ENCODE results near the gene FMNL3.

DNA sequence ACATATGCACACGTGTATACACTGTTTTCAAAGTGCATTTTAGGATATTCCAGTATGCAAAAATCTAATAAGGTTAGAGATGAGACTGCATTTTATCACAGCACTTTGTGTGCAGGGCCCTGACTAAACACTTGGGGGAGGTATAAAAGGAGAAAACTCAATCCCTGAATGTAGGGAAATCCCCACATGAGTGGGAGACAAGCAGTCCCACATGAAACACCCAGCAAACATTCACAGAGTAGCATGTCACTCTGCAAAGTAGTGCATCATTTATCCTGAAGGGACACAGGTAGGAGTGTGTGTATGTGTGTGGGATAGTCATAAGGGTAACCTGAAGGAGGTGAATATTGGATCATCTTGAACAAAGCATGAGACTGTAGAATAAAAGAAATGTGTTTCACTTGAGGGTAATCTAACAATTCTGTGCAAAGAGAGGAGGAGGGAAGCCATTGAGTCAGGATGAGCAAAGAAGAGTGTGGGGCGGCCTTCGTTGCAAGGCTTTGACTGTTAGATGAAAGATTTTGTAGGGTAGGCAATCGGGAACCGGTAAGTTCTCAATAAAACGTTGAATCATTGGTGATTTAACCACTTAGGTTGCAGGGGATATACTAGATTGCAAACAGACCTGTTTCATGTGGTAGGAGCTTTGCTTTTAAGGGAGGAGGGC, 80.9 kb downstream of the FMNL3 start:
- TF ChIP-seq CTCF (IDR thresholded peaks at IDR 0.05; ENCODE audit: low read length) (peak; percentile 10; the same call in 1 of the 2 replicates), EZH2 (optimal IDR thresholded peaks at IDR 0.05; ENCODE audit: low read depth, low read length) (no peak), EZH2phosphoT487 (IDR thresholded peaks at IDR 0.05; ENCODE audit: low read length) (no peak)

Data from MM.1S (cell line).